Immature natural killer cell (primary cell): ENCODE measurements around the gene ABCB8. TPM values are rescaled to one million over a fixed set of nuclear protein-coding genes. Genes with fewer than 3 reads are reported as not detected.

Experiments
- DNase-seq, 3 donors: peaks; one replicate each; pipeline ENCODE4 v3.0.0; 2022; ENCODE audit warnings: mixed read lengths in 1 of 3
- H3K27ac Mint-ChIP-seq, 6 donors: one replicate each; pipeline ENCODE4 v1.8.0; 2020; ENCODE audit warnings: mixed read lengths in 6 of 6, mild to moderate bottlenecking in 5 of 6, inconsistent platforms in 4 of 6, moderate library complexity in 3 of 6
- H3K27me3 Mint-ChIP-seq, 3 donors: one replicate each; pipeline ENCODE4 v1.8.0; 2020 to 2021; ENCODE audit warnings: low read depth in 3 of 3, mild to moderate bottlenecking in 3 of 3, mixed read lengths in 3 of 3, moderate library complexity in 3 of 3, inconsistent platforms in 1 of 3
- H3K36me3 Mint-ChIP-seq, 3 donors: one replicate each; pipeline ENCODE4 v1.8.0; 2020; ENCODE audit warnings: mixed read lengths in 3 of 3, inconsistent platforms in 2 of 3, mild to moderate bottlenecking in 2 of 3
- H3K4me1 Mint-ChIP-seq, 2 donors: one replicate each; pipeline ENCODE4 v1.8.0; 2020; ENCODE audit warnings: inconsistent platforms in 2 of 2, mild to moderate bottlenecking in 2 of 2, mixed read lengths in 2 of 2, moderate library complexity in 1 of 2
- H3K4me3 Mint-ChIP-seq, 5 donors: one replicate each; pipeline ENCODE4 v1.8.0; 2020; ENCODE audit warnings: mild to moderate bottlenecking in 5 of 5, mixed read lengths in 5 of 5, inconsistent platforms in 3 of 5, moderate library complexity in 3 of 5
- H3K9me3 Mint-ChIP-seq, 6 donors: one replicate each; pipeline ENCODE4 v1.8.0; 2020; ENCODE audit warnings: mild to moderate bottlenecking in 6 of 6, mixed read lengths in 6 of 6, inconsistent platforms in 4 of 6, moderate library complexity in 3 of 6
- polyA plus RNA-seq, 3 donors: library from polyadenylated mRNA; unstranded; fragments of 300-500 nt; fragmentation: Illumina TruSeq; gene quantifications; one replicate each; pipeline ENCODE4 v1.2.3, GENCODE V29; 2021

Gene ABCB8
- polyA plus RNA-seq: 10 to 100 TPM; 17.6 to 26.5 (median 23.3) TPM

DNA sequence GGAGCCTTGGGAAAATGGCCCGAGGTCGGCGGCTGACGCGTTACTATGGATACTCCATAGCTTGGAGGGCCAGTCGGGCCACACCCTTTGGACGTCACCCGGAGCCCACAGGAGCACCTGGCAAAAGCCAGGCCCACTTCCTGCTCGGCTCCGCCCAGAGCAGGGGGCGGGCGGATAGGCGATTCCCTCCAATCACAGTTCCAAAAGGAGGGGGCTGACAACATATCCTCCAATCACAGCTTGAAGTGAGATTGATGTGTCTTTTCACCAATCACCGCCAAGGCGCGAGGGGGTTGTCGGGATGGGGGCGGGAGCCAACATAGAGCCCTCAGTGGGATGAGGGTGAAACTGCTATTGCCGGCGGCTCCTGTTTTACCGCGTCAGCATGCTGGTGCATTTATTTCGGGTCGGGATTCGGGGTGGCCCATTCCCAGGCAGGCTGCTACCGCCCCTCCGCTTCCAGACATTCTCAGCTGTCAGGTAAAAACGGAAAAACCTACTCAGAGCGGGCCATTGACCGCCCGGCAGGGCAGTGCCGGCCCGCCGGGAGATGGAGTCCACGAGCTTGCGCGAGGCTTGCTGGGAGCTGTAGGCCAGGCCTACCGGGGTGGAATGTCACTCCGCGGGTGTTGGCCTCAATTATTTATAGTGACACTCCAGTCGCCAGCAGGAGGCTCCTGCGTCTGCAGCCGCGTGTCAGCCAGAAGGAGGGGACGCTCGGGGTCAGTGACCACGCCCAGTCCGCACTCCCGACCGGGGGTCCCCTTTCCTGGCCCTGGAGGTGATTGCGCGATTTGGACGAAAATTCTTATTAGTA is at the start of gene ABCB8:
ABCB8 (plus strand) TSS at position 320 of the 817 bp plus-strand sequence; CDS start at position 386, 66 bp downstream.
- Mint-ChIP-seq H3K4me1 (peaks cover 22 to 23% of the 10 kb centered on the region in 2 donors), H3K9me3 (no peaks in the 10 kb centered on the region), H3K4me3 (peak within 1 kb of the TSS; percentile 94 to 97 (median 95)), H3K27me3 (peaks cover 7 to 12% (median 10%) of the 10 kb centered on the region in 3 donors), H3K27ac (peak within 1 kb of the TSS; percentile 97 to 99 (median 98)), H3K36me3 (peaks cover 2 to 6% (median 3%) of the 10 kb centered on the region in 3 donors)
- peak; percentile 99 for DNase-seq

GRCh38 chr7:150979713-150980390 is 48.4 kb upstream of the ABCB8 start:
- DNase-seq: no peak

GRCh38 chr7:150980663-150981062 is 47.6 kb upstream of the ABCB8 start:
- H3K27ac Mint-ChIP-seq: no peak overlapping the region
- no peak overlapping the region for H3K4me3 Mint-ChIP-seq
- peaks cover 3 to 7% (median 4%) of the 10 kb centered on the region in 3 donors for H3K36me3 Mint-ChIP-seq
- H3K9me3 Mint-ChIP-seq: peaks cover 0 to 4% (median 0%) of the 10 kb centered on the region in 6 donors
- H3K4me1 Mint-ChIP-seq: peaks cover 19 to 21% of the 10 kb centered on the region in 2 donors
- H3K27me3 Mint-ChIP-seq: peaks cover 24 to 43% (median 27%) of the 10 kb centered on the region in 3 donors
- no peak for DNase-seq

More at GRCh38 chr7:150979713-150980390, 48.4 kb upstream of the ABCB8 start:
- no peak overlapping the region for H3K27ac Mint-ChIP-seq
- peaks cover 23 to 44% (median 30%) of the 10 kb centered on the region in 3 donors for H3K27me3 Mint-ChIP-seq
- peaks cover 3 to 7% (median 4%) of the 10 kb centered on the region in 3 donors for H3K36me3 Mint-ChIP-seq
- H3K4me1 Mint-ChIP-seq: peaks cover 23 to 26% of the 10 kb centered on the region in 2 donors
- peaks cover 0 to 4% (median 0%) of the 10 kb centered on the region in 6 donors for H3K9me3 Mint-ChIP-seq
- H3K4me3 Mint-ChIP-seq: peak overlapping the region in 1 of 5 donors; percentile 1

DNA sequence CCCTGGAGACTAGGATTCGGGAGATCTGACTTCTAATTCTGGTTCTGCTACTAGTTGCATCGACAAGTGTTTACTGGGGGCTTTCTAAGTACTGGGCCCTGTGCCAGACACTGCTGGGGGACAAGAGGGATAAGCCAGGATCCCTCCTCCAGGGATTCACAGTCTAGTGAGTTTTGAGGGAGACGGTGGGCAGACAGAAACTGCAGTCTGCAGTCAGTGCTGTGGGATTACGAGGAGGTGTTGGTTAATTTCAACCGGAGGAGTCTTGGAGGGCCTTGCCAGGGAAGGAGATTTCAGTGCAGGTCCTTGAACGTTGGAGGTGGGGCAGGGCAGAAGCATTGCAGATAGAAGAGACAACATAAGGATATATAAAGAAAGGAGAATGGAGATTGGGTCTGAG is 46.6 kb upstream of the ABCB8 start:
- no peak overlapping the region for H3K27ac Mint-ChIP-seq
- DNase-seq: no peak
- peaks cover 27 to 47% (median 27%) of the 10 kb centered on the region in 3 donors for H3K27me3 Mint-ChIP-seq
- peaks cover 3 to 7% (median 4%) of the 10 kb centered on the region in 3 donors for H3K36me3 Mint-ChIP-seq
- H3K4me3 Mint-ChIP-seq: no peak overlapping the region
- peaks cover 19 to 25% of the 10 kb centered on the region in 2 donors for H3K4me1 Mint-ChIP-seq
- peaks cover 0 to 4% (median 0%) of the 10 kb centered on the region in 6 donors for H3K9me3 Mint-ChIP-seq

- peaks cover 3 to 7% (median 4%) of the 10 kb centered on the region in 3 donors for H3K36me3 Mint-ChIP-seq
- no peak overlapping the region for H3K27ac Mint-ChIP-seq
- H3K4me1 Mint-ChIP-seq: peaks cover 12 to 18% of the 10 kb centered on the region in 2 donors
- H3K27me3 Mint-ChIP-seq: peaks cover 23 to 40% (median 27%) of the 10 kb centered on the region in 3 donors
- no peak for DNase-seq
- no peak overlapping the region for H3K4me3 Mint-ChIP-seq
- H3K9me3 Mint-ChIP-seq: peaks cover 0 to under 1% (median 0%) of the 10 kb centered on the region in 6 donors
Observed at GRCh38 chr7:150982351-150982750, 45.9 kb upstream of the ABCB8 start.

- Mint-ChIP-seq H3K27ac (no peak overlapping the region), H3K4me1 (peaks cover 16 to 18% of the 10 kb centered on the region in 2 donors), H3K4me3 (no peak overlapping the region), H3K27me3 (peaks cover 20 to 40% (median 29%) of the 10 kb centered on the region in 3 donors), H3K36me3 (peaks cover 0 to 7% (median under 1%) of the 10 kb centered on the region in 3 donors), H3K9me3 (no peaks in the 10 kb centered on the region)
- DNase-seq: peak; percentile 33 to 41 (median 38)
Observed at GRCh38 chr7:150983893-150984368, 44.3 kb upstream of the ABCB8 start.

- Mint-ChIP-seq H3K4me3 (no peak overlapping the region), H3K9me3 (peaks cover 0 to 5% (median 1%) of the 10 kb centered on the region in 6 donors), H3K27ac (no peak overlapping the region), H3K36me3 (peaks cover 0 to 6% (median 0%) of the 10 kb centered on the region in 3 donors), H3K27me3 (peaks cover 18 to 29% (median 27%) of the 10 kb centered on the region in 3 donors), H3K4me1 (peaks cover 15 to 16% of the 10 kb centered on the region in 2 donors)
- peak in 2 of 3 donors; percentile 43 for DNase-seq
Observed at GRCh38 chr7:150986099-150986512, 42.1 kb upstream of the ABCB8 start.

GRCh38 chr7:150986556-150986955 is 41.7 kb upstream of the ABCB8 start:
- Mint-ChIP-seq H3K27ac (no peak overlapping the region), H3K27me3 (peaks cover 16 to 27% (median 26%) of the 10 kb centered on the region in 3 donors), H3K4me3 (no peak overlapping the region), H3K36me3 (peaks cover 0 to 1% (median 0%) of the 10 kb centered on the region in 3 donors), H3K9me3 (peaks cover 0 to 5% (median 1%) of the 10 kb centered on the region in 6 donors), H3K4me1 (peaks cover 15 to 16% of the 10 kb centered on the region in 2 donors)
- no peak for DNase-seq

DNA sequence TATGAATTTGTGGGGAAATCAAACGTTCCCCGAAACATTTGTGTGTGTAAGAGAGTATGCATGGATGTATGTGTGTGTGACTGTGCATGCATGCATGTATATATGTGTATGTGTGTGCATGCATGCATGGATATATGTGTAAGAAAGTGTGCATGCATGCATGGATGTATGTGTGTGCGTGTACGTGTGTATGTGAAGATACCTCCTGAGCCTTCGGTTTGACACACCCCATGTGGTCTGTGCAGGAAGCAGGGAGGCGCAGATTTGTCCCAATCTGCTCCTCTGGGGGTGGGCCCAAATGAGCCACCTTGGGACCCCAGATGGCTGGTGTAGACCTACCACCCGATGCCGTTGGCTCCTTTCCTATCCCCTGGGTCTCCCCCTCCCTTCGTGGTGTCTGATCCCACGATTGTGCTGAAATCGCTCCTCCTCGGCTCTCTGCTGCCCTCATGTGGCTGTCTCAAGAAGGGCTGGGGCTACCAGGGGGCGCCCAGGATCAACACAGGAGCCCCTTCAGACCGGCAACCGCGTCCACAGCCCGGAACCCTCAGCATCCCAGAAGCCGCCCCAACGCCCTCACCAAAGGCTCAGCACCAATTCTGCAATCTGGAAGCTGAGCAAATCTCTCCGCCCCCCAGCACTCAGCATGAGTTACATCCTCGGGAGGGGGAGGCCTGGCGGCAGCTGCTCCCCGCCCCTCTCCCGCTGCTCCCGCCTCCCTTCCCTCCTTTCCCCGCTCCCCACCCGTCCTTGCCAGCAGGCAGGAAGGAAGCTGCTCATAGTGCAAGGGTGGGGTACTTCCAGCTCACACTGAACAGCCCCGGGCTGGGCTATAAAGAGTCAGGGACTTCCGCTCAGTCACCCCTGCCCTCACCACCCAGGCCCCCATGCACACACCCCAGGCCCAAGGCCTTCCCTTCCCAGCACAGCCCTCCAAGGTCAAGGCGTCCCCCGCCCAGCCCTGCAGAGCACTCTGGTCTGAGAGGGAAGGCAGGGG is 39.7 kb upstream of the ABCB8 start:
- peaks cover 12 to 27% (median 20%) of the 10 kb centered on the region in 3 donors for H3K27me3 Mint-ChIP-seq
- peak; percentile 58 to 62 (median 62) for DNase-seq
- no peak overlapping the region for H3K27ac Mint-ChIP-seq
- H3K4me3 Mint-ChIP-seq: peak overlapping the region in 3 of 5 donors; percentile 10 to 25 (median 16)
- H3K4me1 Mint-ChIP-seq: peaks cover 15 to 16% of the 10 kb centered on the region in 2 donors
- no peaks in the 10 kb centered on the region for H3K36me3 Mint-ChIP-seq
- H3K9me3 Mint-ChIP-seq: peaks cover 0 to 5% (median 1%) of the 10 kb centered on the region in 6 donors

GRCh38 chr7:150989456-150989855 is 38.8 kb upstream of the ABCB8 start:
- Mint-ChIP-seq H3K27ac (peak overlapping the region in 1 of 6 donors; percentile 43), H3K36me3 (no peaks in the 10 kb centered on the region), H3K4me3 (no peak overlapping the region), H3K9me3 (peaks cover 0 to 5% (median 1%) of the 10 kb centered on the region in 6 donors), H3K4me1 (peaks cover 16 to 20% of the 10 kb centered on the region in 2 donors), H3K27me3 (peaks cover 15 to 20% (median 20%) of the 10 kb centered on the region in 3 donors)
- no peak for DNase-seq

DNA sequence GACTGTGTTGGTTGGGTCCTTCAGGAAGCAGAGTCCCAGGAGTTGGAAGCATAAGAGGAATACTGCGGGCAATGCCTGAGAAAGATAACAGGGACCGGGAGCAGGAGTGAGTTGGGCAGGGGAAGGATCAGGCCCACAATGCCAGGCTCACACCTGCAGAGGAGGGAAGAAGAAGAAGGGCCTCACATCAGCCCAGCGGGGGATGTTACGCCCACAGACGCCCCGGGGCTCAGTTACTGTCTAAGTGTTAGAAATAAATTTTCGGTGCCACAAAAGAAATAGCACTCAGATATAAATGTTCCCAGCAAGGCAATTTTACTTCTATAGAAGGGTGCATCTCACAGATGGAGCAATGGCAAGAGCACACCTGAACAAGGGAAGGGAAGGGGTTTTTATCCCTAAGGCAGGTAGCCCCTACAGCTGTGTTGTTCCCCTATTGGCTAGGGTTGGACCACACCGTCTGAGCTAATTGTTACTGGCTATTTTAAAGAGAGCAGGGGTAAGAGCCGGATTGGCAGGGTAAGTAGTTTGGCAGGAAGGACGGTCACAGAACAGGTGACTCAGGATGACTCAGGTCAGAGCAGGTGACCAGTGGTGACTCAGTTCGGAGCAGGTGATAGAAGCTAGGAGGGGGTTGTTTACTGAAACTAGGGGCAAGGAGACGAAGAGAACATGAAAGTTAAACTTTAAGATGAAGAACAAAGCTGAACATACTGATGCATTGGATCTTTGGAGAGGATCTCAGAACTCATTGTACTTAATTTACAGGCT is 37.6 kb upstream of the ABCB8 start, which contains the start of gene NOS3:
NOS3 (plus strand) TSS at position 602 of the 771 bp plus-strand sequence. CDS start 2,787 bp downstream, outside the sequence.
- Mint-ChIP-seq H3K4me3 (no peak within 1 kb of the TSS), H3K27ac (peak within 1 kb of the TSS in 1 of 6 donors; percentile 37), H3K36me3 (no peaks in the 10 kb centered on the region), H3K4me1 (peaks cover 16 to 26% of the 10 kb centered on the region in 2 donors), H3K27me3 (peaks cover 13 to 17% (median 16%) of the 10 kb centered on the region in 3 donors), H3K9me3 (peaks cover 0 to 5% (median 1%) of the 10 kb centered on the region in 6 donors)
- no peak for DNase-seq
